ENCODE results near the gene SAMM50. TPM values are rescaled to one million over a fixed set of nuclear protein-coding genes. Genes with fewer than 3 reads are reported as not detected.

The SAMM50 gene
- total RNA-seq, 1 donor, result 22.4 TPM

- DNase-seq (ENCODE audit: low read depth in 2 of 3, low spot score in 2 of 3), result peak in 2 of 3 donors; percentile 67 to 84
Observed at GRCh38 chr22:43945632-43946383, 9.4 kb upstream of the SAMM50 start.

- DNase-seq (ENCODE audit: low read depth in 2 of 3, low spot score in 2 of 3), result peak in 1 of 3 donors; percentile 37
Observed at GRCh38 chr22:43946384-43946667, 8.9 kb upstream of the SAMM50 start.

- DNase-seq (ENCODE audit: low read depth in 2 of 3, low spot score in 2 of 3), result no peak
Observed at GRCh38 chr22:43948836-43949406, 6.3 kb upstream of the SAMM50 start.

GRCh38 chr22:43951391-43951790 lies 3.9 kb upstream of the SAMM50 start:
- DNase-seq (ENCODE audit: low read depth in 2 of 3, low spot score in 2 of 3), result no peak

- no peak for DNase-seq (ENCODE audit: low read depth in 2 of 3, low spot score in 2 of 3)
Observed at GRCh38 chr22:43951966-43952365, 3.3 kb upstream of the SAMM50 start.

GRCh38 chr22:43953988-43954785 lies 1.1 kb upstream of the SAMM50 start:
- peak in 1 of 3 donors; percentile 32 for DNase-seq (ENCODE audit: low read depth in 2 of 3, low spot score in 2 of 3)

- peak in 1 of 3 donors; percentile 52 for DNase-seq (ENCODE audit: low read depth in 2 of 3, low spot score in 2 of 3)
Observed at GRCh38 chr22:43955883-43956782, 891 bp downstream of the SAMM50 start.

GRCh38 chr22:43956805-43957463 lies 1.7 kb downstream of the SAMM50 start:
- no peak for DNase-seq (ENCODE audit: low read depth in 2 of 3, low spot score in 2 of 3)

- no peak for DNase-seq (ENCODE audit: low read depth in 2 of 3, low spot score in 2 of 3)
Observed at GRCh38 chr22:43957871-43958270, 2.6 kb downstream of the SAMM50 start.

GRCh38 chr22:43964314-43964857 lies 9.1 kb downstream of the SAMM50 start:
- DNase-seq (ENCODE audit: low read depth in 2 of 3, low spot score in 2 of 3), result no peak

GRCh38 chr22:43967069-43967468 lies 11.8 kb downstream of the SAMM50 start:
- DNase-seq (ENCODE audit: low read depth in 2 of 3, low spot score in 2 of 3), result no peak

GRCh38 chr22:43968614-43969013 lies 13.4 kb downstream of the SAMM50 start:
- no peak for DNase-seq (ENCODE audit: low read depth in 2 of 3, low spot score in 2 of 3)

- DNase-seq (ENCODE audit: low read depth in 2 of 3, low spot score in 2 of 3), result no peak
Observed at GRCh38 chr22:43969021-43969878, 14.0 kb downstream of the SAMM50 start.

- no peak for DNase-seq (ENCODE audit: low read depth in 2 of 3, low spot score in 2 of 3)
Observed at GRCh38 chr22:43969989-43970755, 14.9 kb downstream of the SAMM50 start.

- no peak for DNase-seq (ENCODE audit: low read depth in 2 of 3, low spot score in 2 of 3)
Observed at GRCh38 chr22:43971112-43971511, 15.9 kb downstream of the SAMM50 start.

- DNase-seq (ENCODE audit: low read depth in 2 of 3, low spot score in 2 of 3), result no peak
Observed at GRCh38 chr22:43972931-43973462, 17.8 kb downstream of the SAMM50 start.

- DNase-seq (ENCODE audit: low read depth in 2 of 3, low spot score in 2 of 3), result no peak
Observed at GRCh38 chr22:43974028-43974545, 18.8 kb downstream of the SAMM50 start.

GRCh38 chr22:43975041-43975440 lies 19.8 kb downstream of the SAMM50 start:
- no peak for DNase-seq (ENCODE audit: low read depth in 2 of 3, low spot score in 2 of 3)
